HCEC 1CT (cell line): ENCODE results near the gene TP53I3.
"Not testable (repeated sequence)": the region's sequence is repeated elsewhere in the genome, so short reads cannot be mapped to it uniquely, and the experiment has no call there.

Source experiments
- DNase-seq: peaks from one replicate; pipeline ENCODE4 v3.0.0-alpha.2; 2017

The TP53I3 gene

GRCh38 chr2:24084386-24085199 lies at the start of gene TP53I3:
TSS of gene TP53I3 (minus strand) at chr2:24084834. CDS start at chr2:24084326, 508 bp downstream.
- peak; percentile 88 for DNase-seq

- DNase-seq, result no peak
These were observed 47.9 kb upstream of the TP53I3 start for GRCh38 chr2:24132543-24132942.

GRCh38 chr2:24125956-24126355 lies 41.3 kb upstream of the TP53I3 start:
- no peak for DNase-seq

- DNase-seq, result no peak
These were observed 39.4 kb upstream of the TP53I3 start for GRCh38 chr2:24123922-24124580.

DNA sequence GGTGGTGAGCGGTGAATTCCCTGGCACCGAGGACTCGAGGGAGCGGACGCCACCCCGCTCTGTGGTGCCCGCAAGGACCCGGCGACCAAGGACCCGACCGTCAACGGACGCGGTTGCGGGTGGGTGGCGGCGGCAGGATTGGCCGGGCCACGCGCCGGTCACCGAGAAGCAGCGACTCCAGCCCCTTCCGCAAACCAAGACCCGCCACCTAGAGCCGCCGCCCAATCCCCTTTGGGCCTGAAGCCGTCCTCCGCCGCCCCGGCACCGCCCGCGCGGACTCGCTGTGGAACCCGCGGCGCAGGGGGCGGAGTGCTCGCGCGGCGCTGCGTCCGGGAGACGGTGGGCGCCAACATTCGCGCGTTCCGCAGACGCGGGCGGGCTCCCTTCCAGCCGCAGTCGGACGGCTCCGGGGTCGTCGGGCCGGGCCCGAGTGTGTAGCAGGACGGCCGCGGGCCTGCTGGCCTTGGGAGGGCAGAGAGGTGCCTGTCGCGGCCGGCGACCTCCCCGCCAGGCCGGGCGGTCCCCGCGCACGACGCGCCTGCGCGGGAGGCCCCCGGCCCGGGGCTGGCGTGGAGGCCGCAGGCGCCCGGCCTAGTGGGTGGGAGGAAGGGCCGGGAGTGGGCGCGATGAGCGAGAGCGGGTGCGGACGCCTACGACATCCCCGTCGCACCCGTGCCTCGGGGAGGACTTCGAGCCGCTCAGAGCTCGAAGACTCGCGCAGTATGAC lies 38.7 kb upstream of the TP53I3 start, which contains the start of the genes FAM228B and PFN4:
Gene FAM228B, plus strand, starts transcription at position 275 of the 727 bp plus-strand sequence. CDS start 893 bp downstream, outside the sequence.
Gene PFN4, minus strand, starts transcription at position 140 of the 727 bp plus-strand sequence. CDS start 799 bp downstream, outside the sequence.
- DNase-seq, result peak; percentile 76

DNA sequence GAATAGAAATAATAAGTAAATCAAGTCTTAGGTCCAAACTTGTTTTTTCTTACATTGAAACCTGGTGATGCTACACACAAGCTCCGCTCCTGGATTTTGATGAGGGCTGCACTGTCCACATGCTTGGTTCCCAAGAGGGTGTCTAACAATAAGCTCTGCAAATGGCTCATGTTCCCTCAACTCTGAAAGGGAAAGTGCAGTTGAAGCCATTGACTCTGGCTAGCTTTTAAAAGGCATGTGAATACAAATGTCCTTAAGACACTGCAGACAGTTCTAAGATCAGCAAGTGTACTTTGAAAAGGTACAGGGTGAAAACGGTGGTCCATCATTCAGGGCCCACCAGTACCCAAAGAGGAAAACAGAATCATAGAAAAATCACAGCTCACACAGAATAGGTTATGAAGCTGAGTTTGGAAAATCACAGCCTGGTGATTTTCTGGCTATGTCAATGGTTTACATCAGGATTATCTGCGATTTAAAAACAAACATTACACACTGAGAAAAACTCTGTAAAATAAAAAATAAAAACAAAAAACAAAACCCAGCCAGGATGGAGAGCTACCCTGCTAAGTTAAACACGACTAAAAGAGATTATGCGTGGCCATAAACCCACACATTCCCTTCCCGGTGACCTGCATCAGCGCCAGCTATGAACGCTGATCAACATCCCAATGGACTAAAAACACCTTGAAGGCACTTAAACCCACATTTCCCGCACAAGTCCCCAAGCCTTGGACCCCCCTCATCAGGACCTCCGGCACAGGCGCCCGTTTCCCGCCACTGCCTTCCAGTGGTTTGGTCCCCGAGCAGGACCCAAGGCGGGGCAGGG lies 37.9 kb upstream of the TP53I3 start:
- peak; percentile 9 for DNase-seq

DNA sequence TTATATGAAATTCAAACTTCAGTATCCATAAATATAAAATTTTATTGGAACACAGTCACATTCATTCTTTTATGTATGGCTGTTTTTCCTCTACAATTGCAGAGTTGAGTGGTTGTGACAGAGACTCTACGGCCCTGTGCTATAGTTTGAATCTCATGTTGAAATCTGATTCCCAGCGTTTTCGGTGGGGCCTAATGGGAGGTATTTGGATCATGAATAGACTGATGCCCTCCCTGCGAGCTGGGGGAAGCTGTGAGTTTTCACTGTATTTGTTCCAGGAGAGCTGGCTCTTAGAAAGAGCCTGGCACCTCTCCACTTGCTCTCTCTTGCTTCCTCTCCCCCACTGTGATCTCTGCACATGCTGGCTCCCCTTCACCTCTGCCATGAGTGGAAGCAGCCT lies 36.8 kb upstream of the TP53I3 start:
- no peak for DNase-seq

DNA sequence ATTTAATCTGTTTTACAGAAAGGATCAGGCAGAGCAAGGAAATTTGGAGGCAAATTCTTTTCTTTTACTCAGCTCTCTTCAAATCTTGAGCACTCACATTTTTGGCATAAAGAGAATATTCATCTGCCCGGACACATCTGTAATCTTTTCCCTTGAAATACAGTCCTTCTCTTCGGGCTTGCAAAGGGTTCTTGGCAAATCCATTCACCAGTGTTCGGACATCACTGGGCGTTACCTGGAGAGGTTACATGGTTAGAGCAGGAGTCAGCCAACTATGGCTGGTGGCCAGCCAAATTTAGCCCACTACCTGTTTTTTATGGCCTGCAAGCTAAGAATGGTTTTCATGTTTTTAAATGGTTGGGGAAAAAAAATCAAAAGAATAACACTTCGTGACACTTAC lies 36.4 kb upstream of the TP53I3 start:
- DNase-seq, result no peak

DNA sequence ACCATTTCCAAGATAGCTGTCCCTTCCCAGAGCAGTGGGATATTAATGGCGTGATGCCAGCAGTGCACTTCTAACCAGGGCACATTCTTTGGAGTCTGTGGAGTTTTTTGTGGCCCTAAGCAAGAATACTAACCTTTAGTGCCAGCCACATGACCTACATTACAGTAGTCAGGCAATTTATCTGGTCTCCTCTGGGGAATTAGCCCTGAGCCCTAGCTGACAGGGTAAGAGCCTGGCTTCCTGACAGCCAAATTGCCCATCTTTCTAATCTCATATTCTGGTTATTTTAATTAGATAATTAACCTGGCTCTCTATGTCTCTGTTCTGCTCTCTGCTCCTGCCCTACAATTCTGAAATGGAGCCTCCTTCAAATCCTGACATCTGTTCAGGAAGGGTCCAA lies 33.3 kb upstream of the TP53I3 start:
- DNase-seq, result no peak

DNA sequence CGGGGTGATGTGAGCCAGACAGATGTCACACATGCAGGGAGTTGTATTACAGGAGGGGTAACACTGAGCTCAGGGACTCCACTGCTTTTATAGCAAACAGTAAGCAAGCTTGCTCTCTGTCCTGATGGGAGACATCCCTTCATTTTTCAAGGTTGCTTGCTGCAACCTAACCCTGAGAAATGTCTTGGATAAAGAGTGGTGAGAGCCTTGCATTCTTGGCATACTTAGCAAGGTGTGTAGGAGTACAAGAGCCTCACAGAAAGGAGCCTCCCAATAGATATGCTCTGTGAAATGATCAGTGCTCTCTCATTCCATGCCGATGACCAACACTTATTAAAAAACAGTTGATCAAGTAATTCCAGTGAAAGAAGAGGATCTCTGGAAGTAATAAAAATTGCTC lies 30.4 kb upstream of the TP53I3 start:
- DNase-seq, result no peak

DNA sequence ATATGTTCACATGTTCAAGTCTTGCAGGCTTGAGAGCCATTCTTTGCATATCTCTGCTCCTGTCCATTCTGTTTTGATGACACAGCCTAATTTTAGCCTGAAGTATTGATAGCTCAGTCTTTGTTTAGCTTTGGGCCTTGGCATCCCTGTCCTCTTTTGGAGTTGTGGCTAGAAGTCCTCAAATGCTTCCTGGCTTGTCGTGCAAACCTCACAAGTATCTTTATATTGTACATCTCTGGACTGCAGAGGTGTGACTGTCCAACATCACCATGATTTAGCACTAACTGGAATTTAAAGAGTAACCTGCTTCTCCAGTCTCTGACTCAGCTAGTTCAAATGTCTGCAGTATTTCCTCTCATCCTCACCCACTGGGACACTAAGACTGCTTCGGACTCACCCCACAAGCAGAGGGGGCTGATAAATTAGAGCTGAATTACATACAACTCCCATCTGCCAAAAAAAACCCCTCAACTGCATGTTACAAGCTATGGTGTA lies 26.8 kb upstream of the TP53I3 start:
- DNase-seq, result no peak

- DNase-seq, result no peak
These were observed 26.1 kb upstream of the TP53I3 start for GRCh38 chr2:24110660-24111303.

GRCh38 chr2:24109431-24109830 lies 24.8 kb upstream of the TP53I3 start:
- DNase-seq, result not testable (repeated sequence)

DNA sequence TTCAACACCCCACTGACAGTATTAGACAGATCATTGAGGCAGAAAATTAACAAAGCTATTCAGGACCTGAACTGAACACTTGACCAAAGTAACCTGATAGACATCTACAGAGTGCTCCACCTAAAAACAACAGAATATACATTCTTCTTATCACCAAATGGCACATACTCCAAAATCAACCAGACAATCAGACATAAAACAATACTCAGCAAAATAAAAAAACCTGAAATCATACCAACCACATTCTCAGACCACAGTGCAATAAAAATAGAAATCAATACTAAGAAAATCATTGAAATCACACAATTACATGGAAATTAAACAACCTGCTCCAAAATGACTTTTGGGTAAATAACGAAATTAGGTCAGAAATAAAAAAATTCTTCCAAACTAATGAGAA lies 22.7 kb upstream of the TP53I3 start:
- no peak for DNase-seq

DNA sequence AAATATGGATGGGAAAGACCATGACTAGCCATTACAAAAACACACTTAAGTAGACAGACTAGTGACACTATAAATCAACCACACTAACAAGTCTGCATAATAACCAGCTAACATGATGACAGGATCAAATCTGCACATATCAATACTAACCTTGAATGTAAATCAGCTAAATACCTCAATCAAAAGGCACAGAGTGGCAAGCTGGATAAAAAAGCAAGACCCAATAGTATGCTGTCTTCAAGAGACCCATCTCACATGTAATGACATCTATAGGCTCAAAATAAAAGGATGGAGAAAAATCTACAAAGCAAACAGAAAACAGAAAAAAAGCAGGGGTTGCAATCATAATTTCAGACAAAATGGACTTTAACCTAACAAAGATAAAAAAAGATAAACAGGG lies 22.2 kb upstream of the TP53I3 start:
- DNase-seq, result no peak

GRCh38 chr2:24105816-24106215 lies 21.2 kb upstream of the TP53I3 start:
- peak; percentile 38 for DNase-seq

DNA sequence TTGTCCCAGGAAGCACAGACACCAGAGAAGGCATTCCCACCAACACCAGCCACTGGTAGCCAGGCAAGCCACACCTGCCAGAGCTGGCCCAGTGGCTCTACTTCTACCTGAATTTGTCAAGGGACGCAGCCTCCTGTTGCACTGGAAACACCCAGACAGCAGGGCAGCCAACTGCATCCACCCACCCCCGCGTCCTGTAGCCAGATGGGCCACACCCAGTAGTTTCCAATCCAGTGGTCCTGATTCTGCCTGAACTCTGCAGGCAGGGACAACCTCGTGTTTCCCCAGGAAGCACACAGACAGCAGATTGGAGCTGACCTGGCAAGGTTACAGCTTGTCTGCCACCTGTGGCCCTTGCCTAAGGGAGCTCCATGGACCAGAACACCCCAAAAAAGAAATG lies 20.3 kb upstream of the TP53I3 start:
- no peak for DNase-seq

DNA sequence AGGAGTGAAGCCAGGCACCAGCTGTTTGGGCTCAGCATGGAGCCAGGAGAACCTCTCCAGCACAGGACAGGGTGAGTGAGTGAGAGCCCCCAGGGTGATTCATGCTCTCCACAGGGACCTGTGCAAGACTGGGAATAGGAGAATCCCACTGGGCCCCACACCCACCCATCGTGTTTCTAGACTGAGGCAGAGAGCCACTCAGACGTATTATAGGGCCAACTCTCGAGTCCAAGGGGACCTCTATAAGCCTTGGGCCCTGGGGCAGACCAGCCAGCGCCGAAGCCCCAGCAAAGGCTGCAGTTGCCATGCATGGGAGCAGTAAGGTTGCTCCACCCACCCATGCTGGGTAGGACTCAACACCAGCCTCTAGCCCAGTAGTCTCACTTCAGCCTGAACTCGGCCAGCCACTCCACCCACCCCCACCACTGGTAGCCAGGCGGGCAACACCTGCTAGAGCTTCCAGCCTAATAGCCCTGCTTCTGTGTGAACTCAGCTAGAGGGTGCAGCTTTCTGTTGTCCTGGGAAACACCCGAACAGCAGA lies 19.5 kb upstream of the TP53I3 start:
- no peak for DNase-seq

GRCh38 chr2:24102677-24103076 lies 18.0 kb upstream of the TP53I3 start:
- DNase-seq, result no peak

GRCh38 chr2:24101992-24102391 lies 17.4 kb upstream of the TP53I3 start:
- DNase-seq, result no peak

- DNase-seq, result not testable (repeated sequence)
These were observed 16.1 kb upstream of the TP53I3 start for GRCh38 chr2:24100732-24101131.
